ENCODE results near the gene AP4E1. TPM values are rescaled to one million over a fixed set of nuclear protein-coding genes. Genes with fewer than 3 reads are reported as not detected.

The AP4E1 gene
- polyA plus RNA-seq, 1 donor (not counting 4 experiments of a cell fraction or from before 2014, with no cell fraction given): 7.9 TPM

GRCh38 chr15:50862553-50862952, 45.9 kb upstream of the AP4E1 start:
- dilution Hi-C loops (cut with MboI; ENCODE audit: extremely low pct_ligation_motif_present, low sequenced_read_pairs): loop anchor here (25.0 kb wide), 1 partner anchor 100 kb away; the partner anchor contains the start of gene SPPL2A
- H3K79me2 ChIP-seq (ENCODE audit: control insufficient read depth, insufficient read depth, low read length): no peaks in the 10 kb centered on the region
- no peak overlapping the region for H3K4me2 ChIP-seq (ENCODE audit: control insufficient read depth, extremely low read depth, insufficient read depth, low read depth, low read length)
- H3K9ac ChIP-seq (ENCODE audit: control insufficient read depth, extremely low read depth, insufficient read depth, low read length): no peak overlapping the region
- H3K4me1 ChIP-seq (ENCODE audit: control insufficient read depth, extremely low read depth, insufficient read depth, low read length): no peaks in the 10 kb centered on the region
- H3K36me3 ChIP-seq (ENCODE audit: control insufficient read depth in 2 of 2, extremely low read depth in 1 of 2, insufficient read depth in 2 of 2, low read length in 2 of 2): no peaks in the 10 kb centered on the region
- no peak overlapping the region for H3K27ac ChIP-seq (ENCODE audit: control insufficient read depth, insufficient read depth, low read length)
- H4K20me1 ChIP-seq (ENCODE audit: control insufficient read depth, extremely low read depth, insufficient read depth, low read length): no peaks in the 10 kb centered on the region
- H3K9me3 ChIP-seq (ENCODE audit: control insufficient read depth, low read depth, low read length): no peaks in the 10 kb centered on the region
- no peak for DNase-seq (ENCODE audit: low read depth, low spot score)
- H3K27me3 ChIP-seq (ENCODE audit: control insufficient read depth, extremely low read depth, insufficient read depth, low read length): no peaks in the 10 kb centered on the region
- no peak for FAIRE-seq
- H3K4me3 ChIP-seq (ENCODE audit: control insufficient read depth in 2 of 3, extremely low read depth in 1 of 3, insufficient read depth in 2 of 3, low read depth in 1 of 3, low read length in 3 of 3): no peak overlapping the region
- H3K9me1 ChIP-seq (ENCODE audit: control insufficient read depth, extremely low read depth, insufficient read depth, low read length): no peaks in the 10 kb centered on the region
- no peak overlapping the region for H2AFZ ChIP-seq (ENCODE audit: control insufficient read depth, low read length)
- TF ChIP-seq EZH2 (IDR thresholded peaks at IDR 0.05; ENCODE audit: low read length) (no peak), CTCF (optimal IDR thresholded peaks at IDR 0.05 in 1 of 3, IDR thresholded peaks at IDR 0.05 in 1 of 3, conservative IDR thresholded peaks at IDR 0.05 in 1 of 3; ENCODE audit: extremely low read depth in 1 of 3, insufficient read depth in 2 of 3, low read length in 3 of 3) (no peak)

GRCh38 chr15:50864873-50865272, 43.6 kb upstream of the AP4E1 start:
- no peak for FAIRE-seq
- dilution Hi-C loops (cut with MboI; ENCODE audit: extremely low pct_ligation_motif_present, low sequenced_read_pairs): loop anchor here (25.0 kb wide), 1 partner anchor 103 kb away; the partner anchor contains the start of gene SPPL2A

More at GRCh38 chr15:50864873-50865272, 43.6 kb upstream of the AP4E1 start:
- Histone ChIP-seq H2AFZ (ENCODE audit: control insufficient read depth, low read length) (no peak overlapping the region), H3K9me1 (ENCODE audit: control insufficient read depth, extremely low read depth, insufficient read depth, low read length) (no peaks in the 10 kb centered on the region), H3K27ac (ENCODE audit: control insufficient read depth, insufficient read depth, low read length) (no peak overlapping the region), H4K20me1 (ENCODE audit: control insufficient read depth, extremely low read depth, insufficient read depth, low read length) (no peaks in the 10 kb centered on the region), H3K4me2 (ENCODE audit: control insufficient read depth, extremely low read depth, insufficient read depth, low read depth, low read length) (no peak overlapping the region), H3K4me1 (ENCODE audit: control insufficient read depth, extremely low read depth, insufficient read depth, low read length) (no peaks in the 10 kb centered on the region), H3K27me3 (ENCODE audit: control insufficient read depth, extremely low read depth, insufficient read depth, low read length) (no peaks in the 10 kb centered on the region), H3K9me3 (ENCODE audit: control insufficient read depth, low read depth, low read length) (no peaks in the 10 kb centered on the region), H3K79me2 (ENCODE audit: control insufficient read depth, insufficient read depth, low read length) (no peaks in the 10 kb centered on the region), H3K36me3 (ENCODE audit: control insufficient read depth in 2 of 2, extremely low read depth in 1 of 2, insufficient read depth in 2 of 2, low read length in 2 of 2) (no peaks in the 10 kb centered on the region), H3K4me3 (ENCODE audit: control insufficient read depth in 2 of 3, extremely low read depth in 1 of 3, insufficient read depth in 2 of 3, low read depth in 1 of 3, low read length in 3 of 3) (no peak overlapping the region), H3K9ac (ENCODE audit: control insufficient read depth, extremely low read depth, insufficient read depth, low read length) (no peak overlapping the region)
- DNase-seq (ENCODE audit: low read depth, low spot score): no peak
- no peak for TF ChIP-seq EZH2 (IDR thresholded peaks at IDR 0.05; ENCODE audit: low read length)
- no peak for TF ChIP-seq CTCF (optimal IDR thresholded peaks at IDR 0.05 in 1 of 3, IDR thresholded peaks at IDR 0.05 in 1 of 3, conservative IDR thresholded peaks at IDR 0.05 in 1 of 3; ENCODE audit: extremely low read depth in 1 of 3, insufficient read depth in 2 of 3, low read length in 3 of 3)

Measured in keratinocyte (primary cell).